ENCODE measurements around the gene SVBP. TPM values are rescaled to one million over a fixed set of nuclear protein-coding genes. Genes with fewer than 3 reads are reported as not detected.
"Not testable (repeated sequence)": the region's sequence is repeated elsewhere in the genome, so short reads cannot be mapped to it uniquely, and the experiment has no call there.

The SVBP gene
- total RNA-seq, 1 donor from 2014 or later: 22.4 TPM

DNA sequence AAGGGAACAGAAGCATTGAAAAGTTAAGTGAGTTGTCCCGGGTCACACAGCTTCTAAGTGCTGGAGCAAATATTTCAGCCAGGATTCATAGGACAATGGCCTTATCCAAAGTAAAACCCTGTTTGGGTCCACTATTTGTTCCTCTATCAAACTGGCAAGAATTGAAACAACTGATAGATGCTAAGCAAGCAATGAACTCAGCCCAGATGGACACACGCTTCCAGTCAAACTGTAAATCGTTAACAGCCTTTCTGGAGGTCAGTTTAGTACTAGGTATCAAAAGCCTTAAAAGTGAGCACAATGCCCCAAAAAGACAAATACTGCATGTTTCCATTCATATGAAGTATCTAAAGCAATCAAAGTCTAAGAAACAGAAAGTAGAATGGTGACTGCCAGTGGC lies 779 bp upstream of the SVBP start:
- Mint-ChIP-seq H3K4me1 (peaks cover 20% of the 10 kb centered on the region), H3K27ac (no peak overlapping the region), H3K27me3 (no peaks in the 10 kb centered on the region), H3K9me3 (no peaks in the 10 kb centered on the region), H3K4me3 (peak overlapping the region; percentile 79), H3K36me3 (ENCODE audit: low read depth) (peaks cover 13% of the 10 kb centered on the region)
- ChIA-PET CTCF (interaction anchor here (1.3 to 2.8 kb wide), 2 partner anchors 105 to 256 kb away, joined by 3 to 13 read pairs; no protein-coding TSS in a partner anchor), POLR2A (interaction anchor here (0.7 to 3.2 kb wide), 7 partner anchors 28 to 354 kb away, joined by 3 to 32 read pairs (median 3); partner anchors contain the start of genes C1orf50, CFAP57, EBNA1BP2 and P3H1)
- no peak for ATAC-seq (ENCODE audit: low read depth)
- intact Hi-C loops (cut with micrococcal nuclease): loop anchor here (1.0 to 5.0 kb wide), 7 partner anchors 28 to 483 kb away; partner anchors contain the start of genes C1orf50, CFAP57, EBNA1BP2 and FOXJ3
- DNase-seq: no peak
- TF ChIP-seq, protein P1, sequence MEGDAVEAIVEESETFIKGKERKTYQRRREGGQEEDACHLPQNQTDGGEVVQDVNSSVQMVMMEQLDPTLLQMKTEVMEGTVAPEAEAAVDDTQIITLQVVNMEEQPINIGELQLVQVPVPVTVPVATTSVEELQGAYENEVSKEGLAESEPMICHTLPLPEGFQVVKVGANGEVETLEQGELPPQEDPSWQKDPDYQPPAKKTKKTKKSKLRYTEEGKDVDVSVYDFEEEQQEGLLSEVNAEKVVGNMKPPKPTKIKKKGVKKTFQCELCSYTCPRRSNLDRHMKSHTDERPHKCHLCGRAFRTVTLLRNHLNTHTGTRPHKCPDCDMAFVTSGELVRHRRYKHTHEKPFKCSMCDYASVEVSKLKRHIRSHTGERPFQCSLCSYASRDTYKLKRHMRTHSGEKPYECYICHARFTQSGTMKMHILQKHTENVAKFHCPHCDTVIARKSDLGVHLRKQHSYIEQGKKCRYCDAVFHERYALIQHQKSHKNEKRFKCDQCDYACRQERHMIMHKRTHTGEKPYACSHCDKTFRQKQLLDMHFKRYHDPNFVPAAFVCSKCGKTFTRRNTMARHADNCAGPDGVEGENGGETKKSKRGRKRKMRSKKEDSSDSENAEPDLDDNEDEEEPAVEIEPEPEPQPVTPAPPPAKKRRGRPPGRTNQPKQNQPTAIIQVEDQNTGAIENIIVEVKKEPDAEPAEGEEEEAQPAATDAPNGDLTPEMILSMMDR (IDR thresholded peaks at IDR 0.05): no peak

DNA sequence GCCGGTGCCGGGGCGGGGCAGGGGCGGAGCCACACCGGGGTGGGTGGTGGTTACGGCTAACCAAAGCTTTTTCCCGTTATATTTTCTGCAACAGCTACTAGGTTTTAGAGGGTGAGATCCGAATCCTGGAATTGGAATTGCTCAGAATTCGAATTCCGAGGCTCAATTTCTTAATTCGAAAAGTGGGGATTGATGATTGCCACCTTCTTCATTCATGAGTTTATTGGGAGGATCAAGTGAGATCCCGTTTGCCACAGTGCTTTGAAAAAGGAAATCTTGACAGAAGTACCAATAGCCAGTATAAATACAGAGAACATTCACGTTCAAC lies 207 bp upstream of the SVBP start:
- Mint-ChIP-seq H3K4me3 (peak overlapping the region; percentile 79), H3K36me3 (ENCODE audit: low read depth) (peaks cover 13% of the 10 kb centered on the region), H3K4me1 (peaks cover 20% of the 10 kb centered on the region), H3K27me3 (no peaks in the 10 kb centered on the region), H3K27ac (no peak overlapping the region), H3K9me3 (no peaks in the 10 kb centered on the region)
- CTCF ChIA-PET: interaction anchor here (1.2 to 2.8 kb wide), 3 partner anchors 50 to 256 kb away, joined by 3 to 13 read pairs (median 3); partner anchors contain the start of genes C1orf50 and P3H1
- intact Hi-C loops (cut with micrococcal nuclease): loop anchor here (1.0 to 5.0 kb wide), 7 partner anchors 29 to 482 kb away; partner anchors contain the start of genes C1orf50, CFAP57, EBNA1BP2 and FOXJ3
- TF ChIP-seq, protein P1 (IDR thresholded peaks at IDR 0.05): no peak
- POLR2A ChIA-PET: interaction anchor here (0.7 to 3.2 kb wide), 7 partner anchors 29 to 355 kb away, joined by 3 to 32 read pairs (median 3); partner anchors contain the start of genes C1orf50, CFAP57, EBNA1BP2 and P3H1
- no peak for DNase-seq
- ATAC-seq (ENCODE audit: low read depth): no peak

DNA sequence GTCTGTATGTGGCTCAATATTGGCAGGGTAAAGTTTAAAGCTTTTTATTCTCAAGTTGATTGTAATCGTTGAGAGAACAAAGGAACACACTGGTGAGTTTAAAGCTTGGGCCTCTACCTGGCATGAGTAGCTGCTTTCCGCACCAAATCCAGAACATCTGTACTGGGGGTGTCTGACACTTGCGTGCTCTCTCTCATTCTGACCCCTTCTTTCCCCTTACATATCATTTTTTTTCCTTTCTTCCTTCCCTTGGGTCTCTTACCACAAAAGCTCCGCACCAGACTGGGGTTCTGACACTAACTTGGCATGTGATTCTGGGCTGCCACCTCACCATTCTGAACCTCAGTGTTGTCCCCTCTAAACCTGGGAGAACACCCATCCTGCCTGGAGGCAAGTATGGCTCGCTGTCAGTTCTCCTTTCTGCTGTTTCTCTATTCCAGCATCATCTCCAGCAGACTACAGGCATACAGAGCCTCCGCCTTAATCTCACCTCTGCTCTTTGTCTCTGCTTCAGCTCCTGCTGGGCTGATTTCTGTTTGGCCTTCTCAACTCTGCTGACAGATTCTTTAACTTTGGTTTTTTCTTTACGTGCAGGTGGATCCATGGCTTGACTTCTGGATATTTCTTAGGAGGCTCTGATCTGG lies 1.1 kb downstream of the SVBP start:
- intact Hi-C loops (cut with micrococcal nuclease): loop anchor here (2.0 to 5.0 kb wide), 2 partner anchors 106 to 133 kb away; partner anchors contain the start of gene YBX1
- Mint-ChIP-seq H3K36me3 (ENCODE audit: low read depth) (peaks cover 17% of the 10 kb centered on the region), H3K27ac (peak overlapping the region; percentile 86), H3K4me3 (peak overlapping the region; percentile 86), H3K4me1 (peaks cover 20% of the 10 kb centered on the region), H3K27me3 (no peaks in the 10 kb centered on the region), H3K9me3 (no peaks in the 10 kb centered on the region)
- DNase-seq (no peak), ATAC-seq (ENCODE audit: low read depth) (no peak)
- CTCF ChIA-PET: interaction anchor here (0.8 to 2.8 kb wide), 4 partner anchors 49 to 258 kb away, joined by 3 to 13 read pairs (median 4); partner anchors contain the start of genes C1orf50 and P3H1
- POLR2A ChIA-PET: interaction anchor here (0.6 to 3.2 kb wide), 4 partner anchors 30 to 453 kb away, joined by 3 to 32 read pairs (median 10); partner anchors contain the start of genes C1orf50, P3H1 and ZNF691
- TF ChIP-seq, protein P1 (IDR thresholded peaks at IDR 0.05): no peak

DNA sequence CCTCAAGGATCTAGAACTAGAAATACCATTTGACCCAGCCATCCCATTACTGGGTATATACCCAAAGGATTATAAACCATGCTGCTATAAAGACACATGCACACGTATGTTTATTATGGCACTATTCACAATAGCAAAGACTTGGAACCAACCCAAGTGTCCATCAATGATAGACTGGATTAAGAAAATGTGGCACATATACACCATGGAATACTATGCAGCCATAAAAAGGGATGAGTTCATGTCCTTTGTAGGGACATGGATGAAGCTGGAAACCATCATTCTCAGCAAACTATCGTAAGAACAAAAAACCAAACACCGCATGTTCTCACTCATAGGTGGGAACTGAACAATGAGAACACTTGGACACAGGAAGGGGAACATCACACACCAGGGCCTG lies 2.4 kb downstream of the SVBP start:
- H3K4me3 Mint-ChIP-seq; H3K27me3 Mint-ChIP-seq; CTCF ChIA-PET; ATAC-seq (ENCODE audit: low read depth); H3K27ac Mint-ChIP-seq; DNase-seq; H3K9me3 Mint-ChIP-seq: not testable (repeated sequence)
- intact Hi-C loops (cut with micrococcal nuclease): loop anchor here (5.0 kb wide), 1 partner anchor 107 kb away; no protein-coding TSS in a partner anchor
- POLR2A ChIA-PET: interaction anchor here (3.2 kb wide), 1 partner anchor 48 kb away, joined by 32 read pairs; the partner anchor contains the start of genes C1orf50 and P3H1
- peaks cover 20% of the 10 kb centered on the region for H3K4me1 Mint-ChIP-seq
- peaks cover 25% of the 10 kb centered on the region for H3K36me3 Mint-ChIP-seq (ENCODE audit: low read depth)

DNA sequence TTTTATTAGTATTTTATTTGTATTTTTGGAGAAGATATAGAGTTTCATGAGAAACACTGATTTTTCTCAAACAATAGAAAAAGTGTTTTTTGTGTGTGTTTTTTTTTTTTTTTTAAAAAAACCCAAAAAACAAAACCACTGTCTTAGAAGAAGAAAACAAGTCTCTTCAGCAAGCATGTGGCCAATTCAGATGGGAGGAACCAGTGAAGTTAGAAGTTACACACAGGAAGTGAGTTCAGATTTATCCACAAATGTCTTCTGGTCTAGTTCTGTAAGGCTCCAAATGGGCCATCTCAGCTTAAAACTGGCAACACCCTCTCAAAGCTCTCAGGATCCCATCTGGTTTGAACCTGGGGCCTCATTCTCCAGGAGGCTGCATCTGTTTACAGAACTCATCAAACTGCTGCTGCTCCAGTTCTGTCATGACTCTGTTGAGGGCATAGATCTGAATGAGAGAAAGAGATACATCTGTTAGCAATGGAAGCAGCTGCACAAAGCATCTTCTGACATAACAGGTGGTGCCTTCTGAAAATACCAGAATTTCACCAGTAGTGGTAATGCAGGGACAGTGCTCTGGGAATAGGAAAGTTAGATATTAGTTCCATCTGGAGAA lies 10.0 kb downstream of the SVBP start:
- H3K27ac Mint-ChIP-seq: no peak overlapping the region
- POLR2A ChIA-PET: no interaction called here
- no peak overlapping the region for H3K4me3 Mint-ChIP-seq
- H3K27me3 Mint-ChIP-seq: no peaks in the 10 kb centered on the region
- ATAC-seq (ENCODE audit: low read depth) (no peak), DNase-seq (no peak)
- H3K4me1 Mint-ChIP-seq: no peaks in the 10 kb centered on the region
- CTCF ChIA-PET: no interaction called here
- H3K9me3 Mint-ChIP-seq: no peaks in the 10 kb centered on the region
- intact Hi-C loops (cut with micrococcal nuclease): no loop called here
- TF ChIP-seq, protein P1 (IDR thresholded peaks at IDR 0.05): no peak
- H3K36me3 Mint-ChIP-seq (ENCODE audit: low read depth): peaks cover 46% of the 10 kb centered on the region
